Measurements from ENCODE around the gene PIP5K1C.
"Not testable (repeated sequence)": the region's sequence is repeated elsewhere in the genome, so short reads cannot be mapped to it uniquely, and the experiment has no call there.

PIP5K1C gene

GRCh38 chr19:3590991-3591659 lies 109.1 kb downstream of the PIP5K1C start:
- DNase-seq: no peak
- no peak for ATAC-seq

GRCh38 chr19:3589949-3590348 lies 110.3 kb downstream of the PIP5K1C start:
- no peak for DNase-seq
- ATAC-seq: no peak

- DNase-seq (no peak), ATAC-seq (no peak)
Measured at GRCh38 chr19:3589439-3589838, 110.8 kb downstream of the PIP5K1C start.

- DNase-seq: no peak
Measured at GRCh38 chr19:3586707-3587346, 113.4 kb downstream of the PIP5K1C start.

GRCh38 chr19:3586127-3586626 lies 114.1 kb downstream of the PIP5K1C start:
- ATAC-seq (no peak), DNase-seq (peak; percentile 65)

More at GRCh38 chr19:3586707-3587346, 113.4 kb downstream of the PIP5K1C start:
- ATAC-seq: no peak

- peak; percentile 33 for DNase-seq
- ATAC-seq: no peak
Measured at GRCh38 chr19:3585301-3586126, 114.8 kb downstream of the PIP5K1C start, which contains the start of gene GIPC3. TSS of gene GIPC3 (plus strand) at chr19:3585478. CDS start at chr19:3585598, 120 bp downstream.

- ATAC-seq, DNase-seq: not testable (repeated sequence)
Measured at GRCh38 chr19:3584036-3584802, 116.0 kb downstream of the PIP5K1C start.

GRCh38 chr19:3581792-3582191 lies 118.5 kb downstream of the PIP5K1C start:
- not testable (repeated sequence) for ATAC-seq, DNase-seq

Data from stimulated activated naive CD8-positive, alpha-beta T cell treated with anti-CD3 and anti-CD28 coated beads, Interleukin-15, Interleukin-2, amounts not matched to agents 100 U/mL and 50 U/mL, for 24 hours (primary cell).